GM19455 (cell line): ENCODE measurements around the gene ASAH2.
"Not testable (repeated sequence)": the region's sequence is repeated elsewhere in the genome, so short reads cannot be mapped to it uniquely, and the experiment has no call there.

ENCODE experiments used
- ATAC-seq: cut with Tn5 transposase; IDR thresholded peaks from one replicate; pipeline ENCODE4 v1.9.1; 2021; ENCODE audit not compliant: unreplicated experiment

Gene ASAH2

DNA sequence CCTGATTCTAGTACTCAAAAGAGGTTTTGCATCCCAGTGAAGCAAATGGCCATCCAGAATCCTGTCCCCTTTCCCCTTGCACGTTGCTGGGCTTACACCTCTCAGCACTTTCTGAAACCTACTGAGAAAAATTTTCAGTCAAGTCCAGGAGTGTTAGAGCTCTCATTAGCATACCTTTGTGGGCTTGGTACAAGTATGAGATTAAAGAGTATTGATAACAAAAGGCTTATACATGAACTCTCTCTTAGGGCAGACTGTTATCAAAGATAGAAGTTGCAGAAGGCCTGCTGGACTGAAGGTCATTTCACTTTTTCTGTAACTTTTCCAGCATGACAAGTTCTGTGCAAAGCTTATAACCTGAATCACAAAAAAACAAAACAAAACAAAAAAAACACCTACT is at the start of gene ASAH2:
ASAH2 (minus strand) TSS at position 123 of the 400 bp plus-strand sequence. CDS start 2,906 bp downstream, outside the sequence.
- ATAC-seq, result no peak

DNA sequence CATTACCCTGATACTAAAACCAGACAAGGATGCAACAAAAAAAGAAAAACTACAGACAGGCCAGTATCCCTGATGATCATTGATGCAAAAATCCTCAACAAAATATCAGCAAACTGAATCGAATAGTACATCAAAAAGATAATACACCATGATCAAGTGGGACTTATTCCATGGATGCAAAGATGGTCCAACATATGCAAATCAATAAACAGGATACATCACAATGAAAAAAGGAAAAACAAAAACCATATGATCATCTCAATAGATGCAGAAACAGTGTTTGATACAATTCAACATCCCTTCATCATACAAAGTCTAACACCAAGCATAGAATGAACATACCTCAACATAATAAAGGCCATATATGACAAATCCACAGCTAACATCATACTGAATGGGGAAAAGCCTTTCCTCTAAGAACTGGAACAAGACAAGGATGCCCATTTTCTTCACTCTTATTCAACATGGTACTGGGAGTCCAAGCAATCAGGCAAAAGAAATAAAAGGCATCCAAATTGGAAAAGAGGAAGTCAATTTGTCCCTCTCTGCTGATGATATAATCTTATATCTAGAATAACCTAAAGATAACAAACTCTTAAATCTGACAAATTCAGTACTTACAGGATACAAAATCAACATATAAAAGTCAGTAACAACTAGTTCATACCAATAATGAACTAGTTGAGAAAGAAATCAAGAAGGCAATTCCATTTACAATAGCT is 48.8 kb upstream of the ASAH2 start:
- no peak for ATAC-seq

DNA sequence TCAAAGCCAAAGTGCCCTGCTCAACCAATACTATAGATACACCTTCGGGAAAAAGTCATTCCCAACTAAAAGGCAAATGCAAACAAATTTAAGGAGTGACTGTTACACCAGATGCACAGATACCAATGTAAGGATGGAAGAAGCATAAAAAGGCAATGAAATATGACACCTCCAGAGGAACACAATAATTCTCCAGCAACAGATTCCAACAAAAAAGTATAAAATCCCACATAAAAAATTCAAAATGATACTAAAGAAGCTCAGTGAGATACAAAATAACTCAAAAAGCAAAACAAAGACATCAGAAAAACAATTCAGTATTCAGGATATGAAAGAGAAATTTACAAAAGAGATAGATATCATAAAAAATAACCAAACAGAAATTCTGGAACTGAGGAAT is 44.1 kb upstream of the ASAH2 start:
- no peak for ATAC-seq

DNA sequence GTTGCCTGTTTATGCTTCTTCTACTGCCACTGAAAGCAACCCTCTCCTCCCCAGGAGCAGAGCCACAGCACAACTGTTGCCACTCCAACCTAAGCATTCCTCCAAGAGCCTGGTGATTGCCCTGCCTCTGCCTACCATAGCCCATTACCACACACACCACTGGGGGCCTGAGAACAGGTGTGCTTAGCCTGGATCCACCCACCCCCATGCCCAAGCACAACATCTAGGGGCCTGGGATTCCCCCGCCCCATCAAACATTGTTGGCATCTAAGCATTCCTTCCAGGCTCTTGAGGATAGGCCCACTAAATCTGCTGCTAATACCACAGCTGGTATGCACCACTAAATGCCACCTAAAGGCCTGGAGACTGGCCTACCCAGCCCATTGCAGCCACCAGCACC is 43.3 kb upstream of the ASAH2 start:
- ATAC-seq, result no peak

DNA sequence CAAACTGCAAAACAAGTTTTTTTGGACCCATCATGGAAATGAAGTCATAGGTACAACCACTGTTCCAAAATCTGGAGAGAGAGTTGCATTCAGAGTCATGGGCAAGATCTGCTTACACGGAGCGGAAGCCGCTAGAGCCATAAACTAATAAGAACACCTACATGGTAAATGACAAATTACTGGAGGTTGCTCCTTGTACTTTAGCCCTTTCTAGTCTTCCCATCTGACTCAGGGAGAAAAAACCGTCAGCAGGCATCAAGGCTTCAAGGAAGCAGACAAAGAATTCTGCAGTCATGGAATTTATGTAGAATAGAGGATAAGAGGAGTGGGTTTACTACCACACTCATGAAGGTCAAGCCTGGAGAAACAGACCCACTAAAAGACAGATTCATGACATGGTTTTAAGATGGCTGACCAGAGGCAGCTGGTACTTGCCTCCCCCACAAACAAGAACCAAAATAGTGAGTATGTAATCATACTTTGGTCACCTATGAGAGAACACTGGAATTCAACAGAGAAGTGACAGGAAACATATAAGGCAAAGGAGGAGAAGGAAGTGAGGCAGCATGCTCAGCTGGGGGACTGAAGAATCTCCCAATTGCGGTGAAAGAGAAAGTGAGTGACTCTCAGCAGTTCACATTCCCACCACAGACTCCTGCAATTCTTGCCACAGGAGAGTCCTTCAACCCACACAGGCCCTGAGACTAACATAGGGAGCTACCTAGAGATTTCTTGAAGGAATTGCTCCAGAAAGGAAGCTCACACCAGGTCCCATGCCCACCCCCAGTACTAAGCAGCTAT is 42.4 kb upstream of the ASAH2 start:
- no peak for ATAC-seq

DNA sequence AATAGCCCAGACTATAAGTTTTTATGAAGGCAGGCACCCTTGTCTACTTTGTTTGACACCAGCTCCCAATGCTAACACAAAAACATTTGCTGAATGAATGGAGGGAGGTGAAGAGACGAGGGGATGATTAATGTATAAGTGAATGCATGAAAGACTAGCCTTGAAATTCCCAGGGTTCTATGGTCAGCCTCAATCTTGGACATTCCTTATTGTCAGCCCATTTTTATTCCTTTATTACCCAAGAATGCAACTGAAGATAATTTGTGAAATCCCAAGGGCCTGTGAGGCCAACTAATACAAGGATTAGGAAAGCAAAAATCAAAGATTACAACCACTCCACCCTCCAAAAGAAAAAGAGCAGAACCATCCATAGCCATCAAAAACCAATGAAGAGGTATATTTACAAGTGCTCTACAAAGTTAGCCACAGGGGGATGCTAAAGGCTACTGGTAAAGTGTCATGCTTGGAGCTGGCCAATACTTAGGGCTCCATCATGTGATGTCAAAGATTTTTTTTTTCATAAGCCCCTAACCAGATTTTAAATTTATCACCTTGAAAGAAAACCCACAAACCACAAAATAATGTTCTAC is 40.0 kb upstream of the ASAH2 start:
- ATAC-seq, result no peak

DNA sequence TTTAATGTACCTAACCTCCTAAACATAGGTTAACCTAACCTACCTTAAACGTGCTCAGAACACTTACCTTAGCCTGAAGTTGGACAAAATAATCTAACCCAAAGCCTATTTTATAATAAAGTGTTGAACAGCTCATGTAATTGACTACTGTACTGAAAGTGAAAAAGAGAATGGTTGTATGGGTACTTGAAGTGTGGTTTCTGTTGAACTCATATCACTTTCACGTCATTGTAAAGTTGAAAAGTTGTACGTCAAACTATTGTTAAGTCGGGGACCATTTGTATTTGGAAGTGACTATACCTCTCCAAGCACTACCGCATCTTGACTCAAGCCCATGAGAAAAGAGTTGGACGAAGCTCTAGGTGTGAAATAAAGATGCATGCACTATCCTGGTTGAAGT is 37.9 kb upstream of the ASAH2 start:
- no peak for ATAC-seq

DNA sequence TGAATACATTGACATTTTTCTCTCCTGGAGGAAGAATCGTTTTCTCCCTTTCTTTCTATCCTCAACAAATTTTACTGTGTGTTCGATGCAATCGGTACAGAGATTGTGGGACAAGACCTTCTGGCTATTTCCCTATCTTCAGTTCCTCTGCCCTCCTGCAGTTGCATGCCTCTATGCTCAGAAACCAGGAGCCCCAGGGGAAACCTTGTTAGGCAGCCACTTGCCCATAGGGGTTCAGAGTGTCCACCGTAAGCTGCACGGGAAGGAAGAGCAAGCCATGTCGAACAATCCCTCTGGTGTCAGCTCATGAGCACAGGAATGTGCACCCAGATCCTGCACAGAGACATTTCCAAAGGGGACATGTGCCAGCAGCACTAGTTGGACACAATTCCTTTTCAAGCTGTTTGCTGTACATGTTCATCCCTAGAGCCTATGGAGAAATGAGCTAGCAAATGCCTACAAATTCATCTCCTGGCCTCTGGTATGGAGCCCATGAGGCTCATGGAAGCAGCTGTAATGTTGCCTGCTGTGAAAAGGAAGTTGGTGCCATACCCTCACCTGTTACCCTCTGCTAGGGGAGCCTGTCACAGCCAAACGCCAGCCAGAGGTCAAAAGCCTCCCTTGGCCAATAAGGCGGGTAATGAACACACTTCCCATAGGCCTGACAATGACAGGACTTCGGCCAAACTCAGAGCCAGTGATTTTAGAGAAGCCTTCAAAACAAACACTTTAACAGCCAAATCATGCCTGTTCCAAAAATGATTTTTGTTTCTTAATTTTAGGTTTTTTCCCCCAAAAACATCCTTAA is 35.9 kb upstream of the ASAH2 start:
- no peak for ATAC-seq

DNA sequence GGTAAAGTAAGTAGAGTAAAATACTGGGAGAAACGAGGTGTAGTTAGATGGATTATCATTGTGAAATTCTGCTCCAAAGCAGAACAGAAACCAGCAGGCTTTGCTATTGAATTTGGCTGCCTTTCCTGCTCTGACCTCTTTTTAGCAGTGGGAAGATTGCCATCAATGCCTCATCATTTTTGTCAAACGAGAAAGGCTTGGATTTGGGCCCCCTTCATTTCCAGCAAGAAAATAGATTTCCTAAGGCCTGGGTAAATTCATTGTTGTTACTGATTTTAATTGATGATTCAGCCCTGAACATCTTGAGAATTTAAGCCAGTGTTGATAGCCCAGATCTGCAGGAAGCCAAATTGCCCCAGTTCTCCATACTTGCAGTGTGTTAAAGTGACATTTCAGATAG is 35.2 kb upstream of the ASAH2 start:
- ATAC-seq, result no peak

DNA sequence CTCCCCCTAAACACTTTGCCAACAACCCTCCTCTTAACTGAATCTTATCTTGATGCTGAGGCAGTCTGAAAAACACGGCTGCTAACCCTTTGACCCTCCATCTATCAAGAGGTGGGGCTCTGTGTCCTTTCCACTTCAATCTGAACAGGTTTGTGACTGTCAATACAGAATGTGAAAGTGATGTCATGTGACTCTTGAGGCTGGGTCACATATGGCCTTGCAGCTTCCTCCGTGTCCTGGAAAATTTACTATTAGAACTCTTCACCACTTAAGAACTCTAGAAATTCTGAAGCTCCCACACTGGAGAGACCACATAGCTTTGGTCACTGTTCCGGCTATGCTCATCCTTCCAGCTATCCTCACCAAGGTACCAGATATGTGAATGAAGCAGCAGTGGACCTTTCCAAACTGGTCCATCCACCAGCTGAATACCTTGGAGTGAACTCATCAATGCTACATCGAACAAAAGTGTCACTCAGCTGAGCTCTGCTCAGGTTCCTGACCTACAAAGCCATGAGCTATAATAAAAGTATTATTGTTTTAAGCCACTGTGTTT is 30.7 kb upstream of the ASAH2 start:
- no peak for ATAC-seq

DNA sequence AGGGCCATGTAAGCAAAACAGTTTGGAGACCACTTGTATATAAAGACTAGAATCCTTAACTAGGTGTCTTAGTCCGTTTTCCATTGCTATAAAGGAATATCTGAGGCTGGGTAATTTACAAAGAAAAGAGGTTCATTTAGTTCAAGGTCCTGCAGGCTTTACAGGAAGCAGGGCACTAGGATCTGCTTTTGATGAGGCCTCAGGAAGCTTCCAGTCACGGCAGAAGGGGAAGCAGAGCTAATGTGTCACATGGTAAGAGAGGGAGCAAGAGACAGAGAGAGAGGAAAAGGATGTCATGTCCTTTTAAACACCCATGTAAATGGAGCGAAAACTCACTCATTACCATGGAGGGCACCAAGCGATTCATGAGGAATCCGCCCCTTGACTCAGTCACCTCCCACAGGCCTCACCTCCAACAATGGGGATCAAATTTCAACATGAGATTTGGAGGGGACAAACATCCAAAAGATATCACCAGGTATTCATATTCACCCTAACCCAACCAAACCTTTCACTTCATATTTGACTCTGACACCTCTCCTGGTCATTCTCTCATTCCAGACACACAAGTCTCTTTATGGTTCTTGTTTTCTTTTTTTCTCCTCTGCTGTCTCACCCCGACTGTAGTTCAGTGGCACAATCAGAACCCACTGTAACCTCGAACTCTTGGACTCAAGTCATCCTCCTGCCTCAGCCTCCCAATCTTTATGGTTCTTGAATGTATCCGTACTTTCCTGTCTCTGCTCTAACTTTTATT is 30.1 kb upstream of the ASAH2 start:
- no peak for ATAC-seq

DNA sequence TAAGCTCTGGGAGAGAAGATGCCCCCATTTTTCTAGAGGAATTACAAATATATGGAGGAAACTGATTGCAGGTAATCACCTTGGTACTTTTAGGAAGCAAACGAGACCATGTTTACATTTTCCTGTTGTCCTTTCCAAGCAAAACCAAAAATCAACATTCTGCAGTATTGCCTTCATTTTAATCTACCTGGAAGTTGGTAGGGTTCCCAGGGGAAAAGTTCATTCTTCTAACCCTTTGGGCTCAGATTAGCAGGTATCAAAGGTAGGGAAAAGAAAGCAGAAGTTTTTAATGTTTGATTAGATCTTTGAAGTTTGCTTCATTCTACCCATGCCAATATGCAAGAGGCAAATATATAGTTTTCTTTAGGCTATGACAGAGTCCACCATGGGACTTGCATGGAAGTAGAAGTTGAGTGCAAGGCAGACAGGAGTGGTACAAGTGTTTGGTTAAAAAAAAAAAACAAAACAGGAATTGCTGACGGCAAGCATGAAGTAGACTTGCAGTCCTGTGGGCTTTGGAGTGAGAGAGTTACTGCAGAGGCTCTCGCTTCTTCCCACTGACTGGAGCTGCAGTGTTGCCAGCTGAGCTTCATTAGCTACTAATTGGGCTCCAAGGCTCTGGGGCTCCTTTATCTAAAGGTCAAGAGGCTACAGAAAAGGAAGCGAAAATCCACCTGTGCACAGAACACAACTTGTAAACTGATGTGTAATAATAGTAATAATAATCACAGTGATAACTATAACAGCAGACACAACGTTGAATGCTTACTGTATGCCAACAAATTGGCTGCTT is 28.9 kb upstream of the ASAH2 start:
- no peak for ATAC-seq

DNA sequence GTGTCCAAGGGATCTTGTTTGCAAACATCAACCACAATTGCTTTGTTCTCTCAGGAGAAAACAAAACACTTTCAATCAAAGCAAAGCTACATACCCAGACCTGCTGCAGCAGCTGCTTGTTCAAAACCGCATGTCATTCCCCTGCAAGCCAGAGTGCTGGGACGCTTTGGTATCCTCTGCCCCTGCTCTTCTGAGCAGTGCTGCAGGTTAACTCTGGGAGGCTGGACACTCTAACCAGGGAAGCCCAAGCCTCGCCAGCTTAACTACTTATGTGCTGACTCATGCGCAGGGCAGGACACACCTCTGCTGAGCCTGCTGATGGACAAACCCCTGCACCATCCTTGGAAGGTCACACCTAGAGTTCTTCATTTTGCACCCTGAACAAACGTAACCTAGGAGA is 28.2 kb upstream of the ASAH2 start:
- no peak for ATAC-seq

DNA sequence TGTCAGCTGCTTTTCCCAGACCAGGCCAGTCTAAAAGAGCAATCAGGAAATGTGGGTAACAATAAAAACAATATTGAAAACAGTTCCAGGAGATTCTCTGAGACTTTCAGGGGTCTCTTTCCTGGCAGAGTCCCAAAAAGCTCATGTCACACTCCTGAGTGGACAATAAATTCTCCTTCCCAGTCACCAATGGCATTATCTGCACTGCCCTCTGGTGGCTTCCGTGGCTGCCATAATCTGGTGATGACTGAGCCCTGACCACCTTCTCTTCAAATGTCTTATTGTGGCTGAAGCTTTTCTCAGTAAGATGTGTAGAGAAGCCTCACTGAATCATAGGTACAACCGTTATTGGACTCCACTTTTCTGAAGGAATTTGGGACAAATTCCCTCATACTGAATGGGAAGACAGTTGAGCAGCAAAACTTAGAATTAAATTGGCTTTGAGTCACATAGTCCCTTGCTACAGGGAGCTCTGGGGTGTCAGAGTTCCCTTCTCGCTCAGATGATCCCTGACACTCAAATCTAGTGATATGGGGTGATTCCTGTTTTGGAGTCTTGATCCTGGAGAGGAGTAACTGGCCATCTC is 24.4 kb upstream of the ASAH2 start:
- ATAC-seq, result no peak

DNA sequence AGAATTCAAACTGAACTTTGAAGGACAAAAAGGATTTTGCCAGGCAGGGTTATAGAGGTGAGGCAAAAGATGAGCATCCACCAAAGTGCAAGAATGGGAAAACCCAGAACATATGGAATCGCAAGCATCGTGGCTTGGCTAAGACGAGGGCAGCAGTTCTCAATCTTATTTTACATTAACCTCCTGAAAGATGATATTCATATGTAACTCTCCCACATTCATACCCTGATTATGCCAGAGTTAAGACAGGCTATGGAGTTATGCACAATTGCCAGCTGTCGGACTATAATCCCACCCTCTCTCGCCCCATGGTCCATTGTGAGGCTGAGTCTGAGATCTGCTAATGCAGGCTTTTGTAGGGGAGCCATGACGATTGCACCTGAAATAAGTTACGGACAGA is 21.2 kb upstream of the ASAH2 start:
- no peak for ATAC-seq

DNA sequence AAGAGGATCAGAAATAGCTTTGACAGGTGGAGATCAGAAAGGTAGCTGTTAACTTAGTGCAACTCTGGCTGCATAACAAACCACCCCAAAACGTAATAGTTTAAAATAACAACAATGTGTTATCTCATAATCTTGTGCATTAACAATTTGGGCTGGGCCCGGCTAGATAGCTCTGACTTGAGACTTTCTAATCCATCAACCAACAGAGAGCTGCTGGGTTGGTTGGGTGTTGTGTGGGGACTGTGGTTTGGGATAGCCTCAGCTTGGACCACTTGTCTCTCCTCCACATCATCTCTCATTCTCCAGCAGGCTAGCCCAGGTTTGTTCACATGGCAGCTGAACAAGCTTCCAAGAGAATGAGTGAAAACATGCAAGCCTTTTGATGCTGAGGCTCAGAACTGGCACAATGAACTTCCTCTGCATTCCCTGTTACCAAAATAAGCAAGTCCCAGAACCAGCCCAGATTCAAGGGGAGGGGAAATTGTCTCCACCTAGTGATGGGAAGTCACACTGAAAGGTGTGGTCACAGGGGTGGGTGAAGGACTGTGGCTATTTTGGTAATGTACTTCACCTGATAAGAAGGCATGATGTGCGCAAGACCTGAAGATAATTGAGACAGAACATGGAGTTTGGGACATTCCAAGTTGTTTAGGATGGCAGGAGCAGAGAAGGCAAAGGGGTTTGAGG is 20.4 kb upstream of the ASAH2 start:
- no peak for ATAC-seq

DNA sequence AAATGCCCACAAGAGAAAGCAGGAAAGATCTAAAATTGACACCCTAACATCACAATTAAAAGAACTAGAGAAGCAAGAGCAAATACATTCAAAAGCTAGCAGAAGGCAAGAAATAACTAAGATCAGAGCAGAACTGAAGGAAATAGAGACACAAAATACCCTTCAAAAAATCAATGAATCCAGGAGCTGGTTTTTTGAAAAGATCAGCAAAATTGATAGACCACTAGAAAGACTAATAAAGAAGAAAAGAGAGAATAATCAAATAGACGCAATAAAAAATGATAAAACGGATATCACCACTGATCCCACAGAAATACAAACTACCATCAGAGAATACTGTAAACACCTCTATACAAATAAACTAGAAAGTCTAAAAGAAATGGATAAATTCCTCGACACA is 16.6 kb upstream of the ASAH2 start:
- not testable (repeated sequence) for ATAC-seq

DNA sequence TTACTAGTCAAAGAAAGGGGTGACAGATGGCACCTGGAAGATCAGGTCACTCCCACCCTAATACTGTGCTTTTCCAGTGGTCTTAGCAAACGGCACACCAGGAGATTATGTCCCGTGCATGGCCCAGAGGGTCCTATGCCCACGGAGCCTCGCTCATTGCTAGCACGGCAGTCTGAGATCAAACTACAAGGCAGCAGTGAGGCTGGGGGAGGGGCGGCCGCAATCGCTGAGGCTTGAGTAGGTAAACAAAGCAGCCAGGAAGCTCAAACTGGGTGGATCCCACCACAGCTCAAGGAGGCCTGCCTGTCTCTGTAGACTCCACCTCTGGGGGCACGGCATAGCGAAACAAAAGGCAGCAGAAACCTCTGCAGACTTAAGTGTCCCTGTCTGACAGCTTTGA is 11.3 kb upstream of the ASAH2 start:
- ATAC-seq, result not testable (repeated sequence)
